ENCODE data around the gene BICRA. TPM values are rescaled to one million over a fixed set of nuclear protein-coding genes. Genes with fewer than 3 reads are reported as not detected.

BICRA gene
- polyA plus RNA-seq, 1 experiment, result 0.53 TPM

DNA sequence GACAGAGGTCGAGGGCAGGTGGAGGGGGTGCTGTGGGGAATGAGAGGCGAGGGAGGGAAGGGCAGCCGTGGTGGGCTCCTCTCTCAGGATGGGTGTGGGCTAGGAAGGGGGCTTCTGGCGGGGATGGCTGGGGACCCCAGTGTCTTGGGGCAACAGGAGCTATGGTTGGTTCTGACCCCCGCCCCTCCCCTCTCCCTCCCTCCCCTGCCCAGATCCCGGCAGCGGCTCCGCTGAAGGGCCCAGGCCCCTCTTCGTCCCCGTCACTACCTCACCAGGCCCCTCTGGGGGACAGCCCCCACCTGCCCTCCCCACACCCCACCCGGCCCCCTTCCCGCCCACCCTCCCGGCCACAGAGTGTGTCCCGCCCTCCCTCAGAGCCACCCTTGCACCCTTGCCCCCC is 85.0 kb downstream of the BICRA start:
- POLR2A ChIA-PET, result no interaction called here
- no peak overlapping the region for H3K4me3 ChIP-seq (ENCODE audit: low read depth, low read length)
- CTCF ChIA-PET, result interaction anchor here (1.1 kb wide), 1 partner anchor 13 kb away, joined by 5 read pairs; no protein-coding TSS in a partner anchor
- peaks cover 21% of the 10 kb centered on the region for H3K36me3 ChIP-seq (ENCODE audit: control insufficient read depth, insufficient read depth, low read length)
- H3K27me3 ChIP-seq (ENCODE audit: control insufficient read depth, insufficient read depth, low read length), result no peaks in the 10 kb centered on the region
- no peak for DNase-seq (ENCODE audit: low read depth)
- TF ChIP-seq, protein P1, sequence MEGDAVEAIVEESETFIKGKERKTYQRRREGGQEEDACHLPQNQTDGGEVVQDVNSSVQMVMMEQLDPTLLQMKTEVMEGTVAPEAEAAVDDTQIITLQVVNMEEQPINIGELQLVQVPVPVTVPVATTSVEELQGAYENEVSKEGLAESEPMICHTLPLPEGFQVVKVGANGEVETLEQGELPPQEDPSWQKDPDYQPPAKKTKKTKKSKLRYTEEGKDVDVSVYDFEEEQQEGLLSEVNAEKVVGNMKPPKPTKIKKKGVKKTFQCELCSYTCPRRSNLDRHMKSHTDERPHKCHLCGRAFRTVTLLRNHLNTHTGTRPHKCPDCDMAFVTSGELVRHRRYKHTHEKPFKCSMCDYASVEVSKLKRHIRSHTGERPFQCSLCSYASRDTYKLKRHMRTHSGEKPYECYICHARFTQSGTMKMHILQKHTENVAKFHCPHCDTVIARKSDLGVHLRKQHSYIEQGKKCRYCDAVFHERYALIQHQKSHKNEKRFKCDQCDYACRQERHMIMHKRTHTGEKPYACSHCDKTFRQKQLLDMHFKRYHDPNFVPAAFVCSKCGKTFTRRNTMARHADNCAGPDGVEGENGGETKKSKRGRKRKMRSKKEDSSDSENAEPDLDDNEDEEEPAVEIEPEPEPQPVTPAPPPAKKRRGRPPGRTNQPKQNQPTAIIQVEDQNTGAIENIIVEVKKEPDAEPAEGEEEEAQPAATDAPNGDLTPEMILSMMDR (IDR thresholded peaks at IDR 0.05; ENCODE audit: insufficient read depth, low read depth, low read length), result no peak

DNA sequence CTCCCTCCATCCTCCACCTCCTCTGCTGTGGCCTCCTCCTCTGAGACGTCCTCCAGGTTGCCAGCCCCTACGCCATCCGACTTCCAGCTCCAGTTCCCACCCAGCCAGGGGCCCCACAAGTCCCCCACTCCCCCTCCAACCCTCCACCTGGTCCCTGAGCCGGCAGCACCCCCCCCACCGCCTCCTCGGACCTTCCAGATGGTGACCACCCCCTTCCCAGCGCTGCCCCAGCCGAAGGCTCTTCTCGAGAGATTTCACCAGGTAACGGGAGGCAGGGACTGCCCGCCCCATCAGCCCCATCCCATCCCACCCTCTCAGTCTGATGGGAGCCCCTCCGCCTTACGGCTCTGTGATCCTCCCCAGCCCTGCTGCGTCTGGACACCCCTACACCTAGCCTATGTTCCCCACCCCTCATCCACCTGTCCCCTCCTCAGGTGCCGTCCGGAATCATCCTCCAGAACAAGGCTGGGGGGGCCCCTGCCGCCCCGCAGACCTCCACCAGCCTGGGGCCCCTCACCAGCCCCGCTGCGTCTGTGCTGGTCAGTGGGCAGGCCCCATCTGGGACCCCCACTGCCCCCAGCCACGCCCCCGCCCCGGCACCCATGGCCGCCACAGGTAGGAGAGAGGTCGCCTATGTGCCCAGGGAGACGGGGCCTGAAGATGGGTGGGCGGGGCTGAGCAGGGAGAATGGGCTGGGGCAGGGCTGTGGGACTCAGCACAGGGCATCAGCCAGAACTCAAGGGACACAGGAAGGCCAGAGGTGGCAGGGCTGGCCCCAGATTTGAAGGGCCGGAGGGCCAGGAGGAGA is 85.7 kb downstream of the BICRA start:
- H3K36me3 ChIP-seq (ENCODE audit: control insufficient read depth, insufficient read depth, low read length), result peaks cover 25% of the 10 kb centered on the region
- H3K4me3 ChIP-seq (ENCODE audit: low read depth, low read length), result no peak overlapping the region
- no peak for DNase-seq (ENCODE audit: low read depth)
- TF ChIP-seq, protein P1 (IDR thresholded peaks at IDR 0.05; ENCODE audit: insufficient read depth, low read depth, low read length), result no peak
- ChIA-PET POLR2A (no interaction called here), CTCF (interaction anchor here (1.1 to 19.3 kb wide), 3 partner anchors 8 to 263 kb away, joined by 5 to 428 read pairs (median 5); no protein-coding TSS in a partner anchor)
- no peaks in the 10 kb centered on the region for H3K27me3 ChIP-seq (ENCODE audit: control insufficient read depth, insufficient read depth, low read length)

DNA sequence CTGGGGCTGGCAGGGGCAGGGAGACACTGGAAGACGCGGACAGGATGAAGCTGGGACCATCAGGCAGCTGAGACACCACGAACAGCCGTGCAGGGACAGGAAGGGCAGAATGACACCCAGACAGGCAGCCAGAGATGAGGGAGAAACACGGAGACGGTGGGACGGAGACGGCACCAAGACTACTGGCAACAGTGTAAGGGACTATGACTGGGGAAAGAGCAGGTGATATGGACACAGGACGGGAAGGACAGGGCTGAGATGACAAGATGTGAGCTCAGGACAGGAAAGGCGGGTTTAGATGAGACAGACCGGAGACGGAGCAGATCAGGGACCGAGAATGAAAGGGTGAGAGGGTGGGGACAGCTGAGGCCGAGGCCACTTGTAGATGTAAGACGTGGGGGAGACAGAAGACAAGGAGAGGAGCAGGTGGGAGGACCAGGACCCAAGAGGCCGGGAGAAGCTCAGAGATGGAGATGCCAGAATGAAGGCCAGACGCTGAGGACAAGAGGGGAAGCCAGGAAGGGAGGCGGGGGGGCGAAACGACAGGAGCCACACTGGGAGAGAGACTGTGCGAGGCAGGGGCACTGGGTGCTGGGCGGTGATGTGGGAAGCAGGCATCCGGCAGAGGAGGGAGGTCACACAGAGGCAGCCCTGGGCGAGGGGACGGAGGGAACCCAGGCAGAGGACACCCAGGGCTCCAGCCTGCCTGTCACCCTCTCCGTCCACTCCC is 86.8 kb downstream of the BICRA start:
- DNase-seq (ENCODE audit: low read depth), result no peak
- TF ChIP-seq, protein P1 (IDR thresholded peaks at IDR 0.05; ENCODE audit: insufficient read depth, low read depth, low read length), result no peak
- Histone ChIP-seq H3K27me3 (ENCODE audit: control insufficient read depth, insufficient read depth, low read length) (no peaks in the 10 kb centered on the region), H3K36me3 (ENCODE audit: control insufficient read depth, insufficient read depth, low read length) (peaks cover 25% of the 10 kb centered on the region), H3K4me3 (ENCODE audit: low read depth, low read length) (no peak overlapping the region)
- ChIA-PET CTCF (interaction anchor here (0.7 to 19.3 kb wide), 6 partner anchors 9 to 264 kb away, joined by 3 to 428 read pairs (median 4); partner anchors contain the start of gene NAPA), POLR2A (no interaction called here)

DNA sequence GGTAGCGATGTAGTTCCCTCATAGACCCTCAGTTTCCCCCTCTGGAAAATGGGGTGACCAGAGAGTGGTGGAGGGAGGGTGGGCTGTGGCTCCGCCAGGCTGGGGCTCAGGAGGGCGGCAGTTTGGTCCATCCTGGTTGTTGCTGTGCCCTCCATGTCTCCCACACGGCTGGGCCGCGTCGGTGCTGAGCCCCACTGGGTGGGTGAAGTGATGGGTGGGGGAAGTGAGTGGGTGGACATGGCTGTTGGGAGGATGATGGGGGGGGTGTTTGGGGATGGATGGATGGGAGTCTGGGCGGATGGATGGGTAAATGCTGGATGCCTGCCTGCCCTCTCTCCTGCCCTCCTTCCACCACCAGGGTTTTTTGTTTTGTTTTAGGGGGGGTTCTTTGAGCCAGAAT is 87.7 kb downstream of the BICRA start:
- POLR2A ChIA-PET, result no interaction called here
- Histone ChIP-seq H3K27me3 (ENCODE audit: control insufficient read depth, insufficient read depth, low read length) (no peaks in the 10 kb centered on the region), H3K4me3 (ENCODE audit: low read depth, low read length) (no peak overlapping the region), H3K36me3 (ENCODE audit: control insufficient read depth, insufficient read depth, low read length) (peaks cover 26% of the 10 kb centered on the region)
- no peak for DNase-seq (ENCODE audit: low read depth)
- TF ChIP-seq, protein P1 (IDR thresholded peaks at IDR 0.05; ENCODE audit: insufficient read depth, low read depth, low read length), result no peak
- CTCF ChIA-PET, result interaction anchor here (2.4 to 19.3 kb wide), 2 partner anchors 86 to 264 kb away, joined by 11 to 428 read pairs; no protein-coding TSS in a partner anchor
